ENCODE measurements around the gene FBXL14. TPM values are rescaled to one million over a fixed set of nuclear protein-coding genes. Genes with fewer than 3 reads are reported as not detected.
A peak's percentile ranks its signal among the peaks of the same experiment; 100 is the strongest.

The FBXL14 gene
- total and polyA plus RNA-seq, 9 of the 15 experiments (the other 6 are each of a cell fraction or from before 2014, with no cell fraction given), result 0.13 to 9.8 (median 3.3) TPM

DNA sequence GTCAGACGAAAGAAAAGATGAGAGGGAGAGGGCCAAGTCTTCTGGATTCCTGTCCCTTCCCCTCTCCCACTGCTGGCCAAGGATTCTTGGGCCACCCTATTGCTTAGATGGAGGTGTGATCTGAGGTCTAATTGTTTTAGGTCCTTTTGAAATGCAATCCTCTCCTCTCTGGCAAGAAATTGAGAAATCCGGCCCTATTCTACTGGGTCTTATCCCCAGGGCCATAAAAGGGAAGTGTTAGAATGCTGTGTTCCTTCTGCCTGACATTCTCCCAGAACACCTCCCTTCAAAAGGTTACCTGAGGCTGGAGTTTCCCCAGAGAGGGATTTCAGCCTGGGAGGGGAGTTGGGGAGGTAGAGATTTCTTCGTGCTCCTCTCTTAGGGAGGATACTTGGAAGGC lies 39.1 kb upstream of the FBXL14 start (continued):
- TF ChIP-seq NUFIP1 (IDR thresholded peaks at IDR 0.05; ENCODE audit: partially characterized antibody), result no peak

DNA sequence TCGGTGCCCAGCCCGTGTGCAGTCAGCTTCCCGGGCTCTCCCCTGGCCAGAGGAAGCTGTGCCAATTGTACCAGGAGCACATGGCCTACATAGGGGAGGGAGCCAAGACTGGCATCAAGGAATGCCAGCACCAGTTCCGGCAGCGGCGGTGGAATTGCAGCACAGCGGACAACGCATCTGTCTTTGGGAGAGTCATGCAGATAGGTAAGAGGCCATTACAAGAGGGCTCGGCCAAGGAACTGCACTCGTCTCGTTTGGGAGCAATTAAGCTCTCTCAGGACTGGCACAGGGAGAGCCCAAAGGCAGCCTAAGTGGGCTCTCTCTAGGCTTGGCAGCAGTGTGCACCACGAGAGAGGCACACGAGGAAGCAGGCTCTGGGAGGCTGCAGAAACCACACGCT lies 38.3 kb upstream of the FBXL14 start:
- intact Hi-C loops (cut with micrococcal nuclease) (no loop called here), in situ Hi-C loops (cut with MboI) (no loop called here)
- no peak overlapping the region for H2AFZ ChIP-seq (ENCODE audit: low read depth, low read length)
- H3K4me1 ChIP-seq (replicated peaks in 1 of 2; ENCODE audit: control insufficient read depth in 2 of 2, insufficient read depth in 2 of 2, low read length in 2 of 2), result peaks cover 2 to 17% of the 10 kb centered on the region in 2 experiments; a peak in 3 of 5 replicates
- no peaks in the 10 kb centered on the region for H3K9me3 ChIP-seq (replicated peaks; ENCODE audit: control insufficient read depth, insufficient read depth, low read depth, low read length)
- DNase-seq (ENCODE audit: extremely low read depth in 1 of 4, low spot score in 3 of 4), result no peak
- no peaks in the 10 kb centered on the region for H4K20me1 ChIP-seq (replicated peaks; ENCODE audit: control insufficient read depth, insufficient read depth, low read length)
- BruUV-seq (replicated peaks), result no TSS peak
- H3K4me3 ChIP-seq, result no peak overlapping the region
- ATAC-seq, result no peak
- H3K79me2 ChIP-seq (ENCODE audit: control insufficient read depth, insufficient read depth, low read length), result no peaks in the 10 kb centered on the region
- peak overlapping the region in 1 of 2 experiments; percentile 52; a peak in 2 of 4 replicates for H3K9ac ChIP-seq (ENCODE audit: insufficient read depth in 1 of 2, low read depth in 2 of 2, low read length in 2 of 2)
- H3K27ac ChIP-seq (ENCODE audit: extremely low read depth, low read depth, low read length), result no peak overlapping the region
- no peaks in the 10 kb centered on the region for H3K27me3 ChIP-seq (ENCODE audit: control insufficient read depth in 2 of 2, insufficient read depth in 2 of 2, low read length in 2 of 2)
- POLR2A ChIA-PET, result interaction anchor here (0.5 kb wide), 1 partner anchor 123 kb away, joined by 3 read pairs; no protein-coding TSS in a partner anchor
- H3K36me3 ChIP-seq (ENCODE audit: control insufficient read depth, insufficient read depth, low read length), result no peaks in the 10 kb centered on the region
- 84% methylated on average over 11 of the region's 14 CpGs for WGBS (ENCODE audit: insufficient coverage, low coverage, missing lambda C conversion rate)
- H3K9me1 ChIP-seq (ENCODE audit: control insufficient read depth, insufficient read depth, low read length), result no peaks in the 10 kb centered on the region
- no peak overlapping the region for H3K4me2 ChIP-seq (ENCODE audit: insufficient read depth, low read length)
- FAIRE-seq, result no peak
- CTCF ChIA-PET (ENCODE audit: low intra/inter-chr PET ratio), result no interaction called here
- TF ChIP-seq, protein P1, sequence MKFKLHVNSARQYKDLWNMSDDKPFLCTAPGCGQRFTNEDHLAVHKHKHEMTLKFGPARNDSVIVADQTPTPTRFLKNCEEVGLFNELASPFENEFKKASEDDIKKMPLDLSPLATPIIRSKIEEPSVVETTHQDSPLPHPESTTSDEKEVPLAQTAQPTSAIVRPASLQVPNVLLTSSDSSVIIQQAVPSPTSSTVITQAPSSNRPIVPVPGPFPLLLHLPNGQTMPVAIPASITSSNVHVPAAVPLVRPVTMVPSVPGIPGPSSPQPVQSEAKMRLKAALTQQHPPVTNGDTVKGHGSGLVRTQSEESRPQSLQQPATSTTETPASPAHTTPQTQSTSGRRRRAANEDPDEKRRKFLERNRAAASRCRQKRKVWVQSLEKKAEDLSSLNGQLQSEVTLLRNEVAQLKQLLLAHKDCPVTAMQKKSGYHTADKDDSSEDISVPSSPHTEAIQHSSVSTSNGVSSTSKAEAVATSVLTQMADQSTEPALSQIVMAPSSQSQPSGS (CRISPR knock-in tag; IDR thresholded peaks at IDR 0.05), result no peak
- no peak for TF ChIP-seq ZNF274 (IDR thresholded peaks at IDR 0.05; ENCODE audit: borderline replicate concordance, low read depth, low read length)
- no peak for TF ChIP-seq WHSC1 (IDR thresholded peaks at IDR 0.05; ENCODE audit: low read length)
- no peak for TF ChIP-seq SMAD1 (IDR thresholded peaks at IDR 0.05; ENCODE audit: low read depth, low read length, partially characterized antibody)
- TF ChIP-seq, protein P2, sequence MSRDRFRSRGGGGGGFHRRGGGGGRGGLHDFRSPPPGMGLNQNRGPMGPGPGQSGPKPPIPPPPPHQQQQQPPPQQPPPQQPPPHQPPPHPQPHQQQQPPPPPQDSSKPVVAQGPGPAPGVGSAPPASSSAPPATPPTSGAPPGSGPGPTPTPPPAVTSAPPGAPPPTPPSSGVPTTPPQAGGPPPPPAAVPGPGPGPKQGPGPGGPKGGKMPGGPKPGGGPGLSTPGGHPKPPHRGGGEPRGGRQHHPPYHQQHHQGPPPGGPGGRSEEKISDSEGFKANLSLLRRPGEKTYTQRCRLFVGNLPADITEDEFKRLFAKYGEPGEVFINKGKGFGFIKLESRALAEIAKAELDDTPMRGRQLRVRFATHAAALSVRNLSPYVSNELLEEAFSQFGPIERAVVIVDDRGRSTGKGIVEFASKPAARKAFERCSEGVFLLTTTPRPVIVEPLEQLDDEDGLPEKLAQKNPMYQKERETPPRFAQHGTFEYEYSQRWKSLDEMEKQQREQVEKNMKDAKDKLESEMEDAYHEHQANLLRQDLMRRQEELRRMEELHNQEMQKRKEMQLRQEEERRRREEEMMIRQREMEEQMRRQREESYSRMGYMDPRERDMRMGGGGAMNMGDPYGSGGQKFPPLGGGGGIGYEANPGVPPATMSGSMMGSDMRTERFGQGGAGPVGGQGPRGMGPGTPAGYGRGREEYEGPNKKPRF (IDR thresholded peaks at IDR 0.05; ENCODE audit: low read depth, low read length), result no peak
- TF ChIP-seq PTRF (tag; IDR thresholded peaks at IDR 0.05), result no peak
- no peak for TF ChIP-seq ZKSCAN3 (CRISPR knock-in tag; IDR thresholded peaks at IDR 0.05)
- TF ChIP-seq TCFL5 (CRISPR knock-in tag; conservative IDR thresholded peaks at IDR 0.05), result no peak
- TF ChIP-seq ZFP1 (CRISPR knock-in tag; IDR thresholded peaks at IDR 0.05), result no peak
- TF ChIP-seq, protein P3, sequence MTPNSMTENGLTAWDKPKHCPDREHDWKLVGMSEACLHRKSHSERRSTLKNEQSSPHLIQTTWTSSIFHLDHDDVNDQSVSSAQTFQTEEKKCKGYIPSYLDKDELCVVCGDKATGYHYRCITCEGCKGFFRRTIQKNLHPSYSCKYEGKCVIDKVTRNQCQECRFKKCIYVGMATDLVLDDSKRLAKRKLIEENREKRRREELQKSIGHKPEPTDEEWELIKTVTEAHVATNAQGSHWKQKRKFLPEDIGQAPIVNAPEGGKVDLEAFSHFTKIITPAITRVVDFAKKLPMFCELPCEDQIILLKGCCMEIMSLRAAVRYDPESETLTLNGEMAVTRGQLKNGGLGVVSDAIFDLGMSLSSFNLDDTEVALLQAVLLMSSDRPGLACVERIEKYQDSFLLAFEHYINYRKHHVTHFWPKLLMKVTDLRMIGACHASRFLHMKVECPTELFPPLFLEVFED (CRISPR knock-in tag; conservative IDR thresholded peaks at IDR 0.05), result no peak
- TF ChIP-seq, protein P4, sequence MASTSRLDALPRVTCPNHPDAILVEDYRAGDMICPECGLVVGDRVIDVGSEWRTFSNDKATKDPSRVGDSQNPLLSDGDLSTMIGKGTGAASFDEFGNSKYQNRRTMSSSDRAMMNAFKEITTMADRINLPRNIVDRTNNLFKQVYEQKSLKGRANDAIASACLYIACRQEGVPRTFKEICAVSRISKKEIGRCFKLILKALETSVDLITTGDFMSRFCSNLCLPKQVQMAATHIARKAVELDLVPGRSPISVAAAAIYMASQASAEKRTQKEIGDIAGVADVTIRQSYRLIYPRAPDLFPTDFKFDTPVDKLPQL (IDR thresholded peaks at IDR 0.05; ENCODE audit: extremely low read depth, insufficient read length), result no peak
